Stimulated activated naive CD8-positive, alpha-beta T cell treated with anti-CD3 and anti-CD28 coated beads, Interleukin-15, Interleukin-2, amounts not matched to agents 100 ng/mL and 50 ng/mL, for 24 hours (primary cell): ENCODE measurements around the gene PNKP.
"Not testable (repeated sequence)": the region's sequence is repeated elsewhere in the genome, so short reads cannot be mapped to it uniquely, and the experiment has no call there.

Experiments used
- H3K27ac Mint-ChIP-seq: one replicate; pipeline ENCODE4 v1.8.0; 2021; ENCODE audit warnings: mild to moderate bottlenecking, mixed read lengths
- H3K27me3 Mint-ChIP-seq: one replicate; pipeline ENCODE4 v1.8.0; 2021; ENCODE audit warnings: mixed read lengths
- H3K36me3 Mint-ChIP-seq: one replicate; pipeline ENCODE4 v1.8.0; 2021; ENCODE audit warnings: low read depth, mixed read lengths
- H3K4me1 Mint-ChIP-seq: one replicate; pipeline ENCODE4 v1.8.0; 2021; ENCODE audit warnings: low read depth, mixed read lengths
- H3K4me3 Mint-ChIP-seq: one replicate; pipeline ENCODE4 v1.8.0; 2021; ENCODE audit warnings: mild to moderate bottlenecking, mixed read lengths
- H3K9me3 Mint-ChIP-seq: one replicate; pipeline ENCODE4 v1.8.0; 2021; ENCODE audit warnings: mixed read lengths

Gene PNKP

GRCh38 chr19:49837425-49837824 lies 30.0 kb downstream of the PNKP start:
- Mint-ChIP-seq H3K4me3 (no peak overlapping the region), H3K4me1 (no peaks in the 10 kb centered on the region), H3K27ac (no peak overlapping the region), H3K36me3 (peaks cover 36% of the 10 kb centered on the region), H3K9me3 (no peaks in the 10 kb centered on the region), H3K27me3 (no peaks in the 10 kb centered on the region)

GRCh38 chr19:49837009-49837310 lies 30.4 kb downstream of the PNKP start:
- Mint-ChIP-seq H3K36me3 (peaks cover 40% of the 10 kb centered on the region), H3K4me1 (no peaks in the 10 kb centered on the region), H3K27ac (no peak overlapping the region), H3K27me3 (no peaks in the 10 kb centered on the region), H3K4me3 (no peak overlapping the region), H3K9me3 (no peaks in the 10 kb centered on the region)

GRCh38 chr19:49836176-49837008 lies 31.0 kb downstream of the PNKP start:
- Mint-ChIP-seq H3K27ac (no peak overlapping the region), H3K27me3 (no peaks in the 10 kb centered on the region), H3K4me1 (no peaks in the 10 kb centered on the region), H3K36me3 (peaks cover 40% of the 10 kb centered on the region), H3K4me3 (no peak overlapping the region), H3K9me3 (no peaks in the 10 kb centered on the region)

GRCh38 chr19:49835562-49835961 lies 31.8 kb downstream of the PNKP start:
- Mint-ChIP-seq H3K27ac (no peak overlapping the region), H3K4me1 (no peaks in the 10 kb centered on the region), H3K4me3 (no peak overlapping the region), H3K36me3 (peaks cover 40% of the 10 kb centered on the region), H3K27me3 (no peaks in the 10 kb centered on the region), H3K9me3 (no peaks in the 10 kb centered on the region)

- Mint-ChIP-seq H3K27me3 (no peaks in the 10 kb centered on the region), H3K36me3 (peaks cover 33% of the 10 kb centered on the region), H3K4me1 (no peaks in the 10 kb centered on the region), H3K4me3 (no peak overlapping the region), H3K9me3 (no peaks in the 10 kb centered on the region), H3K27ac (no peak overlapping the region)
These were observed 33.8 kb downstream of the PNKP start for GRCh38 chr19:49833599-49833998.

GRCh38 chr19:49832556-49832955 lies 34.8 kb downstream of the PNKP start:
- Mint-ChIP-seq H3K9me3 (no peaks in the 10 kb centered on the region), H3K4me3 (no peak overlapping the region), H3K27ac (no peak overlapping the region), H3K4me1 (no peaks in the 10 kb centered on the region), H3K27me3 (no peaks in the 10 kb centered on the region), H3K36me3 (peaks cover 28% of the 10 kb centered on the region)

- H3K27me3 Mint-ChIP-seq, result no peaks in the 10 kb centered on the region
- H3K4me3 Mint-ChIP-seq, result no peak overlapping the region
- H3K36me3 Mint-ChIP-seq, result peaks cover 27% of the 10 kb centered on the region
- H3K4me1 Mint-ChIP-seq, result no peaks in the 10 kb centered on the region
- no peak overlapping the region for H3K27ac Mint-ChIP-seq
- H3K9me3 Mint-ChIP-seq, result no peaks in the 10 kb centered on the region
These were observed 35.8 kb downstream of the PNKP start for GRCh38 chr19:49831592-49831991.

- H3K9me3 Mint-ChIP-seq, result no peaks in the 10 kb centered on the region
- no peaks in the 10 kb centered on the region for H3K27me3 Mint-ChIP-seq
- H3K36me3 Mint-ChIP-seq, result peaks cover 27% of the 10 kb centered on the region
- H3K4me1 Mint-ChIP-seq, result no peaks in the 10 kb centered on the region
- H3K27ac Mint-ChIP-seq, result no peak overlapping the region
- no peak overlapping the region for H3K4me3 Mint-ChIP-seq
These were observed 36.6 kb downstream of the PNKP start for GRCh38 chr19:49830766-49831165.

- Mint-ChIP-seq H3K27ac (no peak overlapping the region), H3K36me3 (peaks cover 20% of the 10 kb centered on the region), H3K4me1 (no peaks in the 10 kb centered on the region), H3K27me3 (no peaks in the 10 kb centered on the region), H3K4me3 (no peak overlapping the region), H3K9me3 (no peaks in the 10 kb centered on the region)
These were observed 37.7 kb downstream of the PNKP start for GRCh38 chr19:49829721-49830120.

- peaks cover 17% of the 10 kb centered on the region for H3K36me3 Mint-ChIP-seq
- no peaks in the 10 kb centered on the region for H3K9me3 Mint-ChIP-seq
- no peak overlapping the region for H3K4me3 Mint-ChIP-seq
- H3K27ac Mint-ChIP-seq, result no peak overlapping the region
- no peaks in the 10 kb centered on the region for H3K4me1 Mint-ChIP-seq
- H3K27me3 Mint-ChIP-seq, result no peaks in the 10 kb centered on the region
These were observed 38.2 kb downstream of the PNKP start for GRCh38 chr19:49829200-49829599.

GRCh38 chr19:49827034-49827433 lies 40.3 kb downstream of the PNKP start:
- H3K4me1 Mint-ChIP-seq, result no peaks in the 10 kb centered on the region
- H3K36me3 Mint-ChIP-seq, result peaks cover 8% of the 10 kb centered on the region
- H3K4me3 Mint-ChIP-seq, result no peak overlapping the region
- no peaks in the 10 kb centered on the region for H3K27me3 Mint-ChIP-seq
- H3K27ac Mint-ChIP-seq, result no peak overlapping the region
- H3K9me3 Mint-ChIP-seq, result no peaks in the 10 kb centered on the region

GRCh38 chr19:49824662-49825061 lies 42.7 kb downstream of the PNKP start:
- Mint-ChIP-seq H3K4me1 (peaks cover 5% of the 10 kb centered on the region), H3K9me3 (no peaks in the 10 kb centered on the region), H3K4me3 (no peak overlapping the region), H3K27me3 (no peaks in the 10 kb centered on the region), H3K36me3 (peaks cover 8% of the 10 kb centered on the region), H3K27ac (no peak overlapping the region)

- H3K36me3 Mint-ChIP-seq, result peaks cover 8% of the 10 kb centered on the region
- H3K9me3 Mint-ChIP-seq, result no peaks in the 10 kb centered on the region
- no peak overlapping the region for H3K27ac Mint-ChIP-seq
- H3K4me3 Mint-ChIP-seq, result no peak overlapping the region
- H3K4me1 Mint-ChIP-seq, result peaks cover 13% of the 10 kb centered on the region
- no peaks in the 10 kb centered on the region for H3K27me3 Mint-ChIP-seq
These were observed 43.9 kb downstream of the PNKP start for GRCh38 chr19:49823472-49823871.

GRCh38 chr19:49820125-49820524 lies 47.3 kb downstream of the PNKP start:
- Mint-ChIP-seq H3K4me1 (peaks cover 20% of the 10 kb centered on the region), H3K4me3 (no peak overlapping the region)

GRCh38 chr19:49819452-49820115 lies 47.8 kb downstream of the PNKP start:
- not testable (repeated sequence) for H3K36me3 Mint-ChIP-seq, H3K27me3 Mint-ChIP-seq, H3K9me3 Mint-ChIP-seq
- Mint-ChIP-seq H3K4me1 (peaks cover 20% of the 10 kb centered on the region), H3K4me3 (peak overlapping the region; percentile 92), H3K27ac (peak overlapping the region; percentile 99)

More at GRCh38 chr19:49820125-49820524, 47.3 kb downstream of the PNKP start:
- no peaks in the 10 kb centered on the region for H3K27me3 Mint-ChIP-seq
- no peaks in the 10 kb centered on the region for H3K9me3 Mint-ChIP-seq
- no peak overlapping the region for H3K27ac Mint-ChIP-seq
- no peaks in the 10 kb centered on the region for H3K36me3 Mint-ChIP-seq
